ENCODE measurements around the gene KIAA2012. TPM values are rescaled to one million over a fixed set of nuclear protein-coding genes. Genes with fewer than 3 reads are reported as not detected.

The KIAA2012 gene
- total and polyA plus RNA-seq, 2 of the 8 experiments (the other 6 are each of a cell fraction or from before 2014, with no cell fraction given) = not detected

GRCh38 chr2:202148515-202149154, 75.6 kb downstream of the KIAA2012 start (continued):
- TF ChIP-seq CHD7 (IDR thresholded peaks at IDR 0.05; ENCODE audit: insufficient replicate concordance, low read length) (no peak), CTCF (IDR thresholded peaks at IDR 0.05; ENCODE audit: control extremely low read depth in 1 of 3, insufficient read depth in 1 of 3, low read depth in 1 of 3, low read length in 3 of 3) (no peak), CBX8 (IDR thresholded peaks at IDR 0.05; ENCODE audit: borderline replicate concordance, low read depth, low read length) (no peak), CREB1 (IDR thresholded peaks at IDR 0.05) (no peak), ZNF274 (IDR thresholded peaks at IDR 0.05; ENCODE audit: borderline replicate concordance, extremely low read depth, low read length) (no peak), KDM4A (IDR thresholded peaks at IDR 0.05; ENCODE audit: low read depth, low read length, severe bottlenecking) (no peak), YY1 (IDR thresholded peaks at IDR 0.05; ENCODE audit: low read depth, low read length) (no peak), ATF3 (IDR thresholded peaks at IDR 0.05; ENCODE audit: insufficient read depth, low read depth, low read length) (no peak)

Data from H1 (cell line).